ENCODE results near the gene GCNA. TPM values are rescaled to one million over a fixed set of nuclear protein-coding genes. Genes with fewer than 3 reads are reported as not detected.
"Not testable (repeated sequence)": the region's sequence is repeated elsewhere in the genome, so short reads cannot be mapped to it uniquely, and the experiment has no call there.

GCNA gene
- total RNA-seq, 2 donors from 2014 or later: 0.85 to 0.99 TPM

- no peaks in the 10 kb centered on the region for H3K36me3 ChIP-seq
- intact Hi-C loops (cut with DNase I): no loop called here
- H3K4me3 ChIP-seq: no peak overlapping the region
- no peak for TF ChIP-seq CTCF (IDR thresholded peaks at IDR 0.05)
- no peak overlapping the region for H3K27ac ChIP-seq
- no peaks in the 10 kb centered on the region for H3K9me3 ChIP-seq
- no peak for DNase-seq
- H3K27me3 ChIP-seq: no peaks in the 10 kb centered on the region
- no peak overlapping the region for H3K9ac ChIP-seq (ENCODE audit: low read depth in 2 of 2, low read length in 2 of 2)
- H3K4me1 ChIP-seq: no peaks in the 10 kb centered on the region
These were observed 1.7 kb downstream of the GCNA start for GRCh38 chrX:71579990-71580380.

- intact Hi-C loops (cut with DNase I): no loop called here
- Histone ChIP-seq H3K27me3 (no peaks in the 10 kb centered on the region), H3K4me3 (no peak overlapping the region), H3K9ac (ENCODE audit: low read depth in 2 of 2, low read length in 2 of 2) (no peak overlapping the region), H3K4me1 (no peaks in the 10 kb centered on the region), H3K27ac (no peak overlapping the region), H3K36me3 (no peaks in the 10 kb centered on the region), H3K9me3 (no peaks in the 10 kb centered on the region)
- TF ChIP-seq CTCF (IDR thresholded peaks at IDR 0.05): no peak
- no peak for DNase-seq
These were observed 3.0 kb downstream of the GCNA start for GRCh38 chrX:71581210-71581609.

GRCh38 chrX:71586929-71587328 is 8.7 kb downstream of the GCNA start:
- Histone ChIP-seq H3K36me3 (no peaks in the 10 kb centered on the region), H3K9ac (ENCODE audit: low read depth in 2 of 2, low read length in 2 of 2) (no peak overlapping the region), H3K27ac (no peak overlapping the region), H3K4me1 (no peaks in the 10 kb centered on the region), H3K27me3 (no peaks in the 10 kb centered on the region), H3K4me3 (no peak overlapping the region), H3K9me3 (no peaks in the 10 kb centered on the region)
- TF ChIP-seq CTCF (IDR thresholded peaks at IDR 0.05): no peak
- DNase-seq: no peak
- intact Hi-C loops (cut with DNase I): no loop called here

DNA sequence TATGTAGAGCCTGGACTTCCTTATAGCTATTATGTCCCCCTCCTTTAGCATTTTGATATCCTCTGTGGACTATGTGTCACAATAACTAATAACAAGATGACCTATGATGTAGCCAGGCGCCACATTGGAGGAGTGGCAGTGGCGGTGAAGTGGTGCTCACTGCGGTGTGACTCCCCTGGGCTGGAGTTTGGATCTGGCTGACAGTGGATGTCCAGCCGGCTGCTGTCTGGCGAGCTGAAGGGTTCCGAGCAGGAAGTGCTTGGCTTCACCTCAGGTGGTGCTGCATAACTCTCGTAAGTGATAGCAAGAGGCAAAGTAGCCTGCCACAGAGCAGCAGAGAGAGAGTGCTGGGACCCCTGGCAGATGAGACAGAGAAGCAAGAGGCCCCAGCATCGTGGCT is 15.0 kb downstream of the GCNA start:
- H3K4me1 ChIP-seq; H3K36me3 ChIP-seq; H3K9me3 ChIP-seq; intact Hi-C loops (cut with DNase I); H3K27ac ChIP-seq; H3K9ac ChIP-seq (ENCODE audit: low read depth in 2 of 2, low read length in 2 of 2); H3K4me3 ChIP-seq; H3K27me3 ChIP-seq; DNase-seq: not testable (repeated sequence)

- intact Hi-C loops (cut with DNase I): no loop called here
- no peak overlapping the region for H3K27ac ChIP-seq
- no peak overlapping the region for H3K4me3 ChIP-seq
- no peak for TF ChIP-seq CTCF (IDR thresholded peaks at IDR 0.05)
- no peaks in the 10 kb centered on the region for H3K27me3 ChIP-seq
- H3K9me3 ChIP-seq: no peaks in the 10 kb centered on the region
- H3K9ac ChIP-seq (ENCODE audit: low read depth in 2 of 2, low read length in 2 of 2): no peak overlapping the region
- H3K36me3 ChIP-seq: no peaks in the 10 kb centered on the region
- DNase-seq: no peak
- H3K4me1 ChIP-seq: no peaks in the 10 kb centered on the region
These were observed 21.7 kb downstream of the GCNA start for GRCh38 chrX:71599965-71600364.

DNA sequence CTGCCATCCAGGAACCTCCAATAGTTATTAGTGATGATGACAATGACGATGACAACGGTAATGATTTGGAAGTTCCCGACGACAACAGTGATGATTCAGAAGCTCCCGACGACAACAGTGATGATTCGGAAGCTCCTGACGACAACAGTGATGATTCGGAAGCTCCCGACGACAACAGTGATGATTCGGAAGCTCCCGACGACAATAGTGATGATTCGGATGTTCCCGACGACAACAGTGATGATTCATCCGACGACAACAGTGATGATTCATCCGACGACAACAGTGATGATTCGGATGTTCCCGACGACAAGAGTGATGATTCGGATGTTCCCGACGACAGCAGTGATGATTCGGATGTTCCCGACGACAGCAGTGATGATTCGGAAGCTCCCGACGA is 25.4 kb downstream of the GCNA start:
- H3K4me1 ChIP-seq: no peaks in the 10 kb centered on the region
- H3K36me3 ChIP-seq: no peaks in the 10 kb centered on the region
- no peaks in the 10 kb centered on the region for H3K9me3 ChIP-seq
- no peak overlapping the region for H3K9ac ChIP-seq (ENCODE audit: low read depth in 2 of 2, low read length in 2 of 2)
- intact Hi-C loops (cut with DNase I): no loop called here
- H3K27me3 ChIP-seq: no peaks in the 10 kb centered on the region
- TF ChIP-seq CTCF (IDR thresholded peaks at IDR 0.05): no peak
- H3K27ac ChIP-seq: no peak overlapping the region
- DNase-seq: no peak
- H3K4me3 ChIP-seq: no peak overlapping the region

Measured in colonic mucosa (tissue), 4 donors.